Lower leg skin (tissue), 4 donors: ENCODE measurements around the gene HAO1. TPM values are rescaled to one million over a fixed set of nuclear protein-coding genes. Genes with fewer than 3 reads are reported as not detected.

ENCODE experiments used
- DNase-seq, 2 donors: peaks; one replicate each; pipeline ENCODE4 v3.0.0-alpha.2; 2019; ENCODE audit warnings: low spot score in 2 of 2
- H3K4me3 ChIP-seq: fragments of 200-600 bp; sonication (generic); 2 replicates; pipeline ENCODE4 v1.5.1; 2017; ENCODE audit warnings: mild to moderate bottlenecking, low read depth; ENCODE audit not compliant: poor library complexity, severe bottlenecking
- CTCF ChIP-seq, 3 donors: fragments of 450-650 bp; IDR thresholded peaks; one replicate each; pipeline ENCODE4 v1.5.1; 2016; ENCODE audit warnings: antibody characterized with exemption in 3 of 3, mild to moderate bottlenecking in 3 of 3, moderate library complexity in 2 of 3
- POLR2A ChIP-seq, 2 donors: fragments of 450-650 bp; IDR thresholded peaks; one replicate each; pipeline ENCODE4 v1.6.1; 2016 to 2017; ENCODE audit warnings: antibody characterized with exemption in 2 of 2, mild to moderate bottlenecking in 1 of 2, moderate library complexity in 1 of 2
- WGBS, 2 donors: methylation state at CpG; one replicate each; pipeline ENCODE4 v1.1.5; 2018; 5-methylcytosine and 5-hydroxymethylcytosine counted together
- intact Hi-C: fragments of 100-400 bp; cut with DNase I; formaldehyde crosslinking; loops from one replicate; pipeline ENCODE4 v1.15.0; 2023; ENCODE audit warnings: low total_unique reads
- total RNA-seq, 4 donors: library from RNA; depleted of rRNA; stranded (reverse); fragments of >200 nt; gene quantifications; one replicate each; pipeline ENCODE4 v1.1.0, GENCODE V29; 2016

Gene HAO1
- total RNA-seq, 4 donors from 2014 or later = not detected

- DNase-seq = no peak
- intact Hi-C loops = no loop called here
- WGBS, 2 donors = 63 to 65% methylated on average over 11 of the region's 11 CpGs
- TF ChIP-seq CTCF (IDR thresholded peaks at IDR 0.05) = no peak
- no peak for TF ChIP-seq POLR2A (IDR thresholded peaks at IDR 0.05)
- no peak overlapping the region for H3K4me3 ChIP-seq
Observed at GRCh38 chr20:7866285-7866684, 74.0 kb downstream of the HAO1 start.

- no peak overlapping the region for H3K4me3 ChIP-seq
- 22 to 23% methylated on average over 3 of the region's 3 CpGs for WGBS, 2 donors
- no peak for TF ChIP-seq POLR2A (IDR thresholded peaks at IDR 0.05)
- TF ChIP-seq CTCF (IDR thresholded peaks at IDR 0.05) = peak in 1 of 3 donors; percentile 58
- intact Hi-C loops = no loop called here
- no peak for DNase-seq
Observed at GRCh38 chr20:7859356-7859802, 80.9 kb downstream of the HAO1 start.

- DNase-seq = no peak
- no peak for TF ChIP-seq POLR2A (IDR thresholded peaks at IDR 0.05)
- no peak for TF ChIP-seq CTCF (IDR thresholded peaks at IDR 0.05)
- no peak overlapping the region for H3K4me3 ChIP-seq
- intact Hi-C loops = no loop called here
- 55 to 62% methylated on average over 4 of the region's 4 CpGs for WGBS, 2 donors
Observed at GRCh38 chr20:7858734-7859250, 81.5 kb downstream of the HAO1 start.

- WGBS, 2 donors = 25 to 32% methylated on average over 2 of the region's 2 CpGs
- H3K4me3 ChIP-seq = no peak overlapping the region
- no peak for DNase-seq
- TF ChIP-seq POLR2A (IDR thresholded peaks at IDR 0.05) (no peak), CTCF (IDR thresholded peaks at IDR 0.05) (no peak)
- intact Hi-C loops = no loop called here
Observed at GRCh38 chr20:7856756-7857155, 83.5 kb downstream of the HAO1 start.

GRCh38 chr20:7855545-7855944, 84.7 kb downstream of the HAO1 start:
- intact Hi-C loops = no loop called here
- no peak for DNase-seq
- 71 to 86% methylated on average over 1 of the region's 1 CpG for WGBS, 2 donors
- no peak overlapping the region for H3K4me3 ChIP-seq
- no peak for TF ChIP-seq CTCF (IDR thresholded peaks at IDR 0.05)
- TF ChIP-seq POLR2A (IDR thresholded peaks at IDR 0.05) = no peak

- TF ChIP-seq CTCF (IDR thresholded peaks at IDR 0.05) (no peak), POLR2A (IDR thresholded peaks at IDR 0.05) (no peak)
- intact Hi-C loops = no loop called here
- DNase-seq = no peak
- H3K4me3 ChIP-seq = no peak overlapping the region
Observed at GRCh38 chr20:7853493-7853892, 86.8 kb downstream of the HAO1 start.
